Stimulated activated CD4-positive, alpha-beta T cell treated with anti-CD3 and anti-CD28 coated beads, Interleukin-1b, Interleukin-23, amount 100 ng/mL, for 4 hours (primary cell): ENCODE results near the gene TRAPPC6A.

Experiments used
- DNase-seq, 2 donors: peaks; one replicate each; pipeline ENCODE4 v3.0.0-alpha.2; 2020; ENCODE audit warnings: low read depth in 2 of 2

TRAPPC6A gene

GRCh38 chr19:45163751-45164460, 14.1 kb downstream of the TRAPPC6A start:
- DNase-seq, result no peak

GRCh38 chr19:45163156-45163555, 14.9 kb downstream of the TRAPPC6A start:
- no peak for DNase-seq

- no peak for DNase-seq
Observed at GRCh38 chr19:45162608-45163143, 15.4 kb downstream of the TRAPPC6A start.

- no peak for DNase-seq
Observed at GRCh38 chr19:45161738-45162607, 16.1 kb downstream of the TRAPPC6A start.

GRCh38 chr19:45160870-45161737, 16.9 kb downstream of the TRAPPC6A start, which contains the start of gene NKPD1:
NKPD1 (minus strand) TSS chr19:45160982; CDS start chr19:45160150, 832 bp downstream.
- no peak for DNase-seq

GRCh38 chr19:45159971-45160324, 18.1 kb downstream of the TRAPPC6A start:
- DNase-seq, result no peak

GRCh38 chr19:45159210-45159970, 18.6 kb downstream of the TRAPPC6A start:
- no peak for DNase-seq

- DNase-seq, result no peak
Observed at GRCh38 chr19:45158503-45159209, 19.4 kb downstream of the TRAPPC6A start.

- DNase-seq, result no peak
Observed at GRCh38 chr19:45156751-45157150, 21.3 kb downstream of the TRAPPC6A start.

GRCh38 chr19:45156011-45156630, 21.9 kb downstream of the TRAPPC6A start:
- DNase-seq, result no peak

GRCh38 chr19:45154064-45154827, 23.8 kb downstream of the TRAPPC6A start:
- DNase-seq, result no peak

GRCh38 chr19:45153339-45154063, 24.5 kb downstream of the TRAPPC6A start:
- DNase-seq, result peak; percentile 30 to 36

GRCh38 chr19:45152504-45153338, 25.3 kb downstream of the TRAPPC6A start:
- peak; percentile 27 to 39 for DNase-seq

- no peak for DNase-seq
Observed at GRCh38 chr19:45151821-45152503, 26.1 kb downstream of the TRAPPC6A start.

- no peak for DNase-seq
Observed at GRCh38 chr19:45151320-45151719, 26.7 kb downstream of the TRAPPC6A start.

- DNase-seq, result no peak
Observed at GRCh38 chr19:45150751-45151281, 27.2 kb downstream of the TRAPPC6A start.

GRCh38 chr19:45150180-45150579, 27.9 kb downstream of the TRAPPC6A start:
- DNase-seq, result no peak
